Gastroesophageal sphincter (tissue), 4 donors: ENCODE results near the gene IGLL5. TPM values are rescaled to one million over a fixed set of nuclear protein-coding genes. Genes with fewer than 3 reads are reported as not detected.

ENCODE experiments used
- ATAC-seq: fragments of 150-250 bp; one replicate; pipeline ENCODE4 v1.9.1; 2016; ENCODE audit warnings: mild to moderate bottlenecking, moderate library complexity
- H3K27ac ChIP-seq, 4 donors: fragments of 200-600 bp; sonication (generic) in 3 of 4; 1 replicate in 3 of 4; 2 replicates in 1 of 4; pipeline ENCODE4 v1.5.1; 2016 to 2019
- H3K27me3 ChIP-seq: fragments of 200-600 bp; sonication (generic); one replicate; pipeline ENCODE4 v1.5.1; 2019
- H3K36me3 ChIP-seq, 2 donors: fragments of 200-600 bp; sonication (generic); one replicate each; pipeline ENCODE4 v1.5.1; 2019; ENCODE audit warnings: control low read depth in 1 of 2
- H3K4me1 ChIP-seq, 3 donors: fragments of 200-600 bp; sonication (generic); 1 replicate in 2 of 3; 2 replicates in 1 of 3; pipeline ENCODE4 v1.5.1; 2016 to 2019; ENCODE audit warnings: control low read depth in 2 of 3
- H3K4me3 ChIP-seq, 2 donors: fragments of 200-600 bp; sonication (generic); one replicate each; pipeline ENCODE4 v1.5.1; 2019; ENCODE audit warnings: mild to moderate bottlenecking in 1 of 2, moderate library complexity in 1 of 2
- H3K9me3 ChIP-seq, 3 donors: fragments of 200-600 bp; sonication (generic); one replicate each; pipeline ENCODE4 v1.5.1; 2017 to 2019; ENCODE audit warnings: control low read depth in 2 of 3
- CTCF ChIP-seq, 4 experiments: fragments of 200-600 bp in 2 of 4; fragments of 450-650 bp in 2 of 4; sonication (generic) in 1 of 4; IDR thresholded peaks; one replicate each; pipeline ENCODE4 v1.5.1; 2017 to 2019; ENCODE audit warnings: antibody characterized with exemption in 4 of 4, mild to moderate bottlenecking in 2 of 4, moderate library complexity in 2 of 4
- EP300 ChIP-seq: sonication (generic); formaldehyde crosslinking; IDR thresholded peaks from one replicate; pipeline ENCODE4 v1.6.1; 2017; ENCODE audit warnings: antibody characterized with exemption, mild to moderate bottlenecking
- POLR2A ChIP-seq, 2 donors: fragments of 450-650 bp; IDR thresholded peaks; one replicate each; pipeline ENCODE4 v1.6.1; 2017; ENCODE audit warnings: antibody characterized with exemption in 2 of 2, mild to moderate bottlenecking in 2 of 2, moderate library complexity in 1 of 2
- POLR2AphosphoS5 ChIP-seq: sonication (generic); formaldehyde crosslinking; IDR thresholded peaks from one replicate; pipeline ENCODE4 v1.6.1; 2017; ENCODE audit warnings: antibody characterized with exemption
- WGBS, 2 donors: methylation state at CpG; one replicate each; pipeline ENCODE4 v1.1.5; 2018; ENCODE audit warnings: low coverage in 1 of 2; 5-methylcytosine and 5-hydroxymethylcytosine counted together
- total RNA-seq, 4 donors: library from RNA; depleted of rRNA; stranded (reverse); fragments of >200 nt; gene quantifications; one replicate each; pipeline ENCODE4 v1.1.0, GENCODE V29; 2016

The IGLL5 gene
- total RNA-seq, 4 donors from 2014 or later = 4.1 TPM; not detected in 3

- H3K27me3 ChIP-seq = peaks cover 26% of the 10 kb centered on the region
- no peak overlapping the region for H3K27ac ChIP-seq
- H3K36me3 ChIP-seq = no peaks in the 10 kb centered on the region
- no peaks in the 10 kb centered on the region for H3K9me3 ChIP-seq
- WGBS, 2 donors = 71% methylated on average over 5 of the region's 15 CpGs; no CpG with 5 or more reads in 1 of the 2 donors
- TF ChIP-seq POLR2A (IDR thresholded peaks at IDR 0.05) = no peak
- TF ChIP-seq CTCF (IDR thresholded peaks at IDR 0.05) = no peak
- TF ChIP-seq POLR2AphosphoS5 = no peak
- no peak for TF ChIP-seq EP300
- ATAC-seq = no peak
- H3K4me1 ChIP-seq = no peaks in the 10 kb centered on the region
- no peak overlapping the region for H3K4me3 ChIP-seq
Measured at GRCh38 chr22:22911327-22912134, 23.9 kb downstream of the IGLL5 start.

- Histone ChIP-seq H3K27ac (no peak overlapping the region), H3K36me3 (no peaks in the 10 kb centered on the region), H3K4me3 (no peak overlapping the region), H3K4me1 (no peaks in the 10 kb centered on the region), H3K27me3 (peaks cover 27% of the 10 kb centered on the region), H3K9me3 (no peaks in the 10 kb centered on the region)
- TF ChIP-seq EP300 (no peak), POLR2AphosphoS5 (no peak), POLR2A (IDR thresholded peaks at IDR 0.05) (no peak), CTCF (IDR thresholded peaks at IDR 0.05) (no peak)
- no peak for ATAC-seq
- WGBS, 2 donors = 72 to 81% methylated on average over 5 to 6 of the region's 8 CpGs
Measured at GRCh38 chr22:22912135-22912987, 24.7 kb downstream of the IGLL5 start.

- Histone ChIP-seq H3K36me3 (no peaks in the 10 kb centered on the region), H3K27me3 (peaks cover 27% of the 10 kb centered on the region), H3K27ac (no peak overlapping the region), H3K9me3 (no peaks in the 10 kb centered on the region), H3K4me1 (no peaks in the 10 kb centered on the region), H3K4me3 (no peak overlapping the region)
- TF ChIP-seq EP300 (no peak), CTCF (IDR thresholded peaks at IDR 0.05) (no peak), POLR2A (IDR thresholded peaks at IDR 0.05) (no peak), POLR2AphosphoS5 (no peak)
- 79 to 80% methylated on average over 3 to 4 of the region's 7 CpGs for WGBS, 2 donors
- no peak for ATAC-seq
Measured at GRCh38 chr22:22912988-22913253, 25.3 kb downstream of the IGLL5 start.

- no peak for TF ChIP-seq POLR2AphosphoS5
- 80% methylated on average over 1 of the region's 5 CpGs for WGBS, 2 donors
- no peaks in the 10 kb centered on the region for H3K9me3 ChIP-seq
- H3K27me3 ChIP-seq = peaks cover 27% of the 10 kb centered on the region
- no peaks in the 10 kb centered on the region for H3K4me1 ChIP-seq
- H3K4me3 ChIP-seq = no peak overlapping the region
- no peak for ATAC-seq
- H3K36me3 ChIP-seq = no peaks in the 10 kb centered on the region
- no peak overlapping the region for H3K27ac ChIP-seq
Measured at GRCh38 chr22:22913989-22914388, 26.4 kb downstream of the IGLL5 start.

GRCh38 chr22:22914726-22915669 lies 27.4 kb downstream of the IGLL5 start:
- Histone ChIP-seq H3K9me3 (no peaks in the 10 kb centered on the region), H3K4me3 (no peak overlapping the region), H3K27me3 (peaks cover 22% of the 10 kb centered on the region), H3K36me3 (no peaks in the 10 kb centered on the region), H3K27ac (no peak overlapping the region), H3K4me1 (no peaks in the 10 kb centered on the region)
- ATAC-seq = no peak
- TF ChIP-seq EP300 (no peak), POLR2AphosphoS5 (no peak)
- WGBS, 2 donors = 20 to 88% methylated on average over 1 to 5 of the region's 11 CpGs
